Nephron progenitor cell (in vitro differentiated cells): ENCODE data around the gene SRM.
"Not testable (repeated sequence)": the region's sequence is repeated elsewhere in the genome, so short reads cannot be mapped to it uniquely, and the experiment has no call there.

Experiments used
- DNase-seq: peaks from one replicate; pipeline ENCODE4 v3.0.0; 2021
- H3K27ac Mint-ChIP-seq: 2 replicates; pipeline ENCODE4 v1.8.0; 2021; ENCODE audit warnings: mild to moderate bottlenecking, moderate library complexity, mixed read lengths
- H3K27me3 Mint-ChIP-seq: 2 replicates; pipeline ENCODE4 v1.8.0; 2021; ENCODE audit warnings: mild to moderate bottlenecking, low read depth, mixed read lengths; ENCODE audit not compliant: poor library complexity
- H3K36me3 Mint-ChIP-seq: 2 replicates; pipeline ENCODE4 v1.8.0; 2021; ENCODE audit warnings: low read depth, mixed read lengths
- H3K4me1 Mint-ChIP-seq: 2 replicates; pipeline ENCODE4 v1.8.0; 2021; ENCODE audit warnings: mixed read lengths
- H3K4me3 Mint-ChIP-seq: 2 replicates; pipeline ENCODE4 v1.8.0; 2021; ENCODE audit warnings: mild to moderate bottlenecking, moderate library complexity, mixed read lengths
- H3K9me3 Mint-ChIP-seq: 2 replicates; pipeline ENCODE4 v1.8.0; 2021; ENCODE audit warnings: mild to moderate bottlenecking, moderate library complexity, mixed read lengths
- CTCF ChIP-seq: fragments of 200-600 bp; sonication (generic); IDR thresholded peaks from 2 replicates; pipeline ENCODE4 v1.5.0; 2021; ENCODE audit warnings: antibody characterized with exemption

The SRM gene

GRCh38 chr1:11100149-11100493 lies 40.3 kb upstream of the SRM start:
- peaks cover 3% of the 10 kb centered on the region for H3K27me3 Mint-ChIP-seq
- H3K36me3 Mint-ChIP-seq: peaks cover 29% of the 10 kb centered on the region
- peaks cover 38% of the 10 kb centered on the region for H3K4me1 Mint-ChIP-seq
- no peak for DNase-seq
- H3K27ac Mint-ChIP-seq: no peak overlapping the region
- H3K9me3 Mint-ChIP-seq: no peaks in the 10 kb centered on the region
- no peak for TF ChIP-seq CTCF
- H3K4me3 Mint-ChIP-seq: peak overlapping the region; percentile 98

- Mint-ChIP-seq H3K9me3 (no peaks in the 10 kb centered on the region), H3K4me1 (peaks cover 32% of the 10 kb centered on the region), H3K36me3 (peaks cover 33% of the 10 kb centered on the region), H3K27ac (peak within 1 kb of the TSS; percentile 94), H3K4me3 (peak within 1 kb of the TSS; percentile 98), H3K27me3 (peaks cover 3% of the 10 kb centered on the region)
- no peak for TF ChIP-seq CTCF
- peak; percentile 95 for DNase-seq
These were observed 39.7 kb upstream of the SRM start, which contains the start of gene EXOSC10 for GRCh38 chr1:11099310-11100148. EXOSC10 (minus strand) TSS chr1:11099869; CDS start chr1:11099831, 38 bp downstream.

- Mint-ChIP-seq H3K27ac (peak overlapping the region; percentile 91), H3K36me3 (peaks cover 35% of the 10 kb centered on the region), H3K4me3 (peak overlapping the region; percentile 98), H3K9me3 (no peaks in the 10 kb centered on the region), H3K4me1 (peaks cover 30% of the 10 kb centered on the region), H3K27me3 (peaks cover 3% of the 10 kb centered on the region)
- TF ChIP-seq CTCF: no peak
- DNase-seq: no peak
These were observed 39.1 kb upstream of the SRM start for GRCh38 chr1:11098931-11099309.

- not testable (repeated sequence) for H3K27ac Mint-ChIP-seq, H3K4me1 Mint-ChIP-seq, H3K27me3 Mint-ChIP-seq, H3K9me3 Mint-ChIP-seq, DNase-seq, H3K4me3 Mint-ChIP-seq
- H3K36me3 Mint-ChIP-seq: peaks cover 75% of the 10 kb centered on the region
These were observed 24.0 kb upstream of the SRM start for GRCh38 chr1:11083784-11084183.

GRCh38 chr1:11080931-11081330 lies 21.1 kb upstream of the SRM start:
- H3K4me3 Mint-ChIP-seq: no peak overlapping the region
- H3K27ac Mint-ChIP-seq: no peak overlapping the region
- no peak for TF ChIP-seq CTCF
- H3K9me3 Mint-ChIP-seq: no peaks in the 10 kb centered on the region
- H3K36me3 Mint-ChIP-seq: peaks cover 67% of the 10 kb centered on the region
- no peak for DNase-seq
- H3K4me1 Mint-ChIP-seq: no peaks in the 10 kb centered on the region
- peaks cover 2% of the 10 kb centered on the region for H3K27me3 Mint-ChIP-seq

- TF ChIP-seq CTCF: no peak
- Mint-ChIP-seq H3K9me3 (no peaks in the 10 kb centered on the region), H3K4me3 (no peak overlapping the region), H3K27ac (peak overlapping the region; percentile 87), H3K36me3 (peaks cover 59% of the 10 kb centered on the region), H3K4me1 (no peaks in the 10 kb centered on the region), H3K27me3 (peaks cover 2% of the 10 kb centered on the region)
- DNase-seq: no peak
These were observed 18.8 kb upstream of the SRM start for GRCh38 chr1:11078631-11079030.

GRCh38 chr1:11073398-11073797 lies 13.6 kb upstream of the SRM start:
- H3K27me3 Mint-ChIP-seq, H3K4me1 Mint-ChIP-seq, H3K4me3 Mint-ChIP-seq, H3K27ac Mint-ChIP-seq, DNase-seq, H3K9me3 Mint-ChIP-seq: not testable (repeated sequence)
- H3K36me3 Mint-ChIP-seq: peaks cover 70% of the 10 kb centered on the region
